Measurements from ENCODE around the gene CLEC1A.

DNA sequence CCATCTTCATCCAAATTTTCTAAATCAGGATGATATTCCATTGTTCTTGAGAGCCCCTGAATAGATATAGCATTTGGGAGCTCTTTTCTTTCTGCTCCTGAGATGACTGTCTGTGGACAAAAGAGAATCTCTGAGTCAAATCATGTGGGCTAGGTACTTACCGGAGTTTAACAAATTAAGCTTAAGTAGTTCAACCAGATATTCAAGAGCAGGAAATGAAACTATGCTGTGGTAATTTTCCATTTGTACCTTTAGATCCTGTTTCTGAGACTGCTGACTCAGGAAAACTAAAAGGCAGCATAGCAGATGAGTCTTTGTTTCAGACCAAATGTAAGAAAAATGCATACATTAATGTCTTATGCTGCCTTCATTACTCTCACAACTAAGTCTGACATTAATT lies 31.3 kb upstream of the CLEC1A start, which contains the start of gene CLEC7A:
- TF ChIP-seq, protein P1, sequence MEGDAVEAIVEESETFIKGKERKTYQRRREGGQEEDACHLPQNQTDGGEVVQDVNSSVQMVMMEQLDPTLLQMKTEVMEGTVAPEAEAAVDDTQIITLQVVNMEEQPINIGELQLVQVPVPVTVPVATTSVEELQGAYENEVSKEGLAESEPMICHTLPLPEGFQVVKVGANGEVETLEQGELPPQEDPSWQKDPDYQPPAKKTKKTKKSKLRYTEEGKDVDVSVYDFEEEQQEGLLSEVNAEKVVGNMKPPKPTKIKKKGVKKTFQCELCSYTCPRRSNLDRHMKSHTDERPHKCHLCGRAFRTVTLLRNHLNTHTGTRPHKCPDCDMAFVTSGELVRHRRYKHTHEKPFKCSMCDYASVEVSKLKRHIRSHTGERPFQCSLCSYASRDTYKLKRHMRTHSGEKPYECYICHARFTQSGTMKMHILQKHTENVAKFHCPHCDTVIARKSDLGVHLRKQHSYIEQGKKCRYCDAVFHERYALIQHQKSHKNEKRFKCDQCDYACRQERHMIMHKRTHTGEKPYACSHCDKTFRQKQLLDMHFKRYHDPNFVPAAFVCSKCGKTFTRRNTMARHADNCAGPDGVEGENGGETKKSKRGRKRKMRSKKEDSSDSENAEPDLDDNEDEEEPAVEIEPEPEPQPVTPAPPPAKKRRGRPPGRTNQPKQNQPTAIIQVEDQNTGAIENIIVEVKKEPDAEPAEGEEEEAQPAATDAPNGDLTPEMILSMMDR (conservative IDR thresholded peaks at IDR 0.05 in 1 of 2, IDR thresholded peaks at IDR 0.05 in 1 of 2; ENCODE audit: low read depth in 1 of 2, low read length in 2 of 2): no peak
- TF ChIP-seq EZH2 (IDR thresholded peaks at IDR 0.05; ENCODE audit: low read length, missing control alignments): no peak
